RWPE2 (cell line): ENCODE results near the gene PITPNM3.

Experiments used
- ATAC-seq: fragments of 200-7000 bp; cut with Tn5 transposase; 3 replicates; pipeline ENCODE4 v1.9.1; 2021; ENCODE audit warnings: low read depth
- DNase-seq: peaks from one replicate; pipeline ENCODE4 v3.0.0-alpha.2; 2020; ENCODE audit warnings: low spot score
- H3K27ac ChIP-seq: fragments of 450-650 bp; 2 replicates; pipeline ENCODE4 v1.5.1; 2017; ENCODE audit warnings: mild to moderate bottlenecking; ENCODE audit not compliant: poor library complexity, severe bottlenecking
- H3K27me3 ChIP-seq: fragments of 250-450 bp; sonication (Bioruptor Pico); 2 replicates; pipeline ENCODE4 v1.5.1; 2021; ENCODE audit warnings: mild to moderate bottlenecking, moderate library complexity; ENCODE audit not compliant: insufficient read depth, poor library complexity, severe bottlenecking
- H3K36me3 ChIP-seq: fragments of 250-450 bp; sonication (Bioruptor Pico); 2 replicates; pipeline ENCODE4 v1.5.1; 2020; ENCODE audit warnings: low read depth, mild to moderate bottlenecking, moderate library complexity
- H3K4me1 ChIP-seq: fragments of 250-450 bp; sonication (Bioruptor Pico); 2 replicates; pipeline ENCODE4 v1.5.1; 2021; ENCODE audit warnings: mild to moderate bottlenecking, moderate library complexity; ENCODE audit not compliant: insufficient read depth, poor library complexity, severe bottlenecking
- H3K4me3 ChIP-seq: fragments of 250-450 bp; sonication (Bioruptor Pico); 2 replicates; pipeline ENCODE4 v1.5.1; 2021; ENCODE audit warnings: mild to moderate bottlenecking, moderate library complexity; ENCODE audit not compliant: severe bottlenecking
- H3K9me3 ChIP-seq: fragments of 250-450 bp; sonication (Bioruptor Pico); 2 replicates; pipeline ENCODE4 v1.5.1; 2021; ENCODE audit warnings: mild to moderate bottlenecking, moderate library complexity; ENCODE audit not compliant: severe bottlenecking
- TF ChIP-seq, protein P1 (sequence below): fragments of 450-650 bp; IDR thresholded peaks from one replicate; pipeline ENCODE4 v1.5.1; 2017; ENCODE audit warnings: mild to moderate bottlenecking, moderate library complexity; ENCODE audit not compliant: poor library complexity, severe bottlenecking

Gene PITPNM3

DNA sequence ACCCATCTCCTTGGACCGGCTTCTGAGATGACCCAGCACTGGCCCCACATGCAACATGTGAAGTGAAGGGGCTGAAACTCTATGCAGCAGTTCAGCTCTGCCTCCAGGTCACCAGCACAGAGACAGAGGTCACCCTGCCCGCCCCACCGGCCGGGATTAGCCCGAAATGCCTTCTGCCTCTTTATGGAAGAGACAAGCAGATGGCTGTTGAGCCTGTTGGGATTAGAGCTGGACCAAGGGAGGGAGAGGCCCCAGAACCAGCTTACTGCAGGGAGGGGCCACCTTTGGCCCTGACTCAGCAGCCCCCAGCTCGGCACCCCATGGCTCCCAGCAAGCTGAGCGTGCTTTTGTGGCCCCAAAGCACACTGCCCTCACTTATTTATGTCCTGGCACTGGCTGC, 127.1 kb downstream of the PITPNM3 start:
- Histone ChIP-seq H3K4me1 (no peaks in the 10 kb centered on the region), H3K27ac (no peak overlapping the region), H3K27me3 (no peaks in the 10 kb centered on the region), H3K4me3 (no peak overlapping the region), H3K9me3 (no peaks in the 10 kb centered on the region), H3K36me3 (no peaks in the 10 kb centered on the region)
- DNase-seq (no peak), ATAC-seq (no peak)
- TF ChIP-seq, protein P1, sequence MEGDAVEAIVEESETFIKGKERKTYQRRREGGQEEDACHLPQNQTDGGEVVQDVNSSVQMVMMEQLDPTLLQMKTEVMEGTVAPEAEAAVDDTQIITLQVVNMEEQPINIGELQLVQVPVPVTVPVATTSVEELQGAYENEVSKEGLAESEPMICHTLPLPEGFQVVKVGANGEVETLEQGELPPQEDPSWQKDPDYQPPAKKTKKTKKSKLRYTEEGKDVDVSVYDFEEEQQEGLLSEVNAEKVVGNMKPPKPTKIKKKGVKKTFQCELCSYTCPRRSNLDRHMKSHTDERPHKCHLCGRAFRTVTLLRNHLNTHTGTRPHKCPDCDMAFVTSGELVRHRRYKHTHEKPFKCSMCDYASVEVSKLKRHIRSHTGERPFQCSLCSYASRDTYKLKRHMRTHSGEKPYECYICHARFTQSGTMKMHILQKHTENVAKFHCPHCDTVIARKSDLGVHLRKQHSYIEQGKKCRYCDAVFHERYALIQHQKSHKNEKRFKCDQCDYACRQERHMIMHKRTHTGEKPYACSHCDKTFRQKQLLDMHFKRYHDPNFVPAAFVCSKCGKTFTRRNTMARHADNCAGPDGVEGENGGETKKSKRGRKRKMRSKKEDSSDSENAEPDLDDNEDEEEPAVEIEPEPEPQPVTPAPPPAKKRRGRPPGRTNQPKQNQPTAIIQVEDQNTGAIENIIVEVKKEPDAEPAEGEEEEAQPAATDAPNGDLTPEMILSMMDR = no peak

GRCh38 chr17:6428207-6428965, 128.0 kb downstream of the PITPNM3 start:
- no peaks in the 10 kb centered on the region for H3K4me1 ChIP-seq
- H3K4me3 ChIP-seq = no peak overlapping the region
- ATAC-seq (no peak), DNase-seq (no peak)
- H3K36me3 ChIP-seq = no peaks in the 10 kb centered on the region
- no peak overlapping the region for H3K27ac ChIP-seq
- no peaks in the 10 kb centered on the region for H3K9me3 ChIP-seq
- H3K27me3 ChIP-seq = no peaks in the 10 kb centered on the region
- TF ChIP-seq, protein P1 = no peak

GRCh38 chr17:6427279-6427781, 129.0 kb downstream of the PITPNM3 start:
- Histone ChIP-seq H3K4me3 (no peak overlapping the region), H3K27ac (no peak overlapping the region), H3K36me3 (no peaks in the 10 kb centered on the region), H3K27me3 (no peaks in the 10 kb centered on the region), H3K9me3 (no peaks in the 10 kb centered on the region), H3K4me1 (no peaks in the 10 kb centered on the region)
- TF ChIP-seq, protein P1 = no peak
- ATAC-seq (no peak), DNase-seq (no peak)

DNA sequence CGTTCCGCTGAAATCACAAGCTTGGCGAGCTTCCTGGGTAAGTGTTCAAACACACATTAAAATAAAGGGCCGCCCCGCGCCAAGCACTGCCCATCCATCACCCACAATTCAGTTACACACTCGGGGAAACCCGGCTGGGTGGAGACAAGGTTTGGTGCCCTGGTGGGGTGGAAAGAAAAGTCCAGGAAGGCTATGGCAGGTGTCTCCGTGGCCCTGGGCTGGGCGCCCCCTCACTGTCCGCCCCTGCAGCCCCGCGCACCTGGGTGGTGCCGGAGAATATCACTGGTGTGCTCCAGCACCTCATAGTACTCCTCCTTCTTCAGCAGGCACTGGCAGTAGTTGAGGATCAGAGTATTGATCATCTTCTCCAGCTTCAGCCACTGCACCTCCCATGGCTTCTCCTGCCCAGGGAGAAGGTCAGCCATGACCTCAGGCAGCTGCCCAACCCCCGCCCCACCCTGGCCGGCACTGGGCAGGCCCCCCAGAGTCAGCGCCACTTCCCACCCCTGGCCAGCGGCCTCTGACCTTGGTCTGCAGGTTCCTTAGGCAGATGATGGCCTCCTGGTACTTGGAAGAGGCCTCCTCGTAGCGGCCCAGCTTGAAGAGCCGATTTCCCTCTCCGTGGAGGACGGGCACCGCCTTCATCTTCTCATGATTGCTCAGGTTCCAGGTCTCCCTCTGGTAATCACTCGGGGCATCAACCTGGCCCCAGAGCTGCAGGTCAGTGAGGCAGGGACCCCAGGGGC, 129.8 kb downstream of the PITPNM3 start:
- no peaks in the 10 kb centered on the region for H3K36me3 ChIP-seq
- TF ChIP-seq, protein P1 = no peak

More for the DNA sequence above, 129.8 kb downstream of the PITPNM3 start:
- H3K27ac ChIP-seq = no peak overlapping the region
- ATAC-seq (no peak), DNase-seq (no peak)
- H3K9me3 ChIP-seq = no peaks in the 10 kb centered on the region
- H3K4me1 ChIP-seq = no peaks in the 10 kb centered on the region
- H3K27me3 ChIP-seq = no peaks in the 10 kb centered on the region
- no peak overlapping the region for H3K4me3 ChIP-seq
